Measurements from ENCODE around the gene NECTIN1. TPM values are rescaled to one million over a fixed set of nuclear protein-coding genes. Genes with fewer than 3 reads are reported as not detected.

Gene NECTIN1
- total RNA-seq, 4 donors from 2014 or later = 11.6 to 23.6 (median 16.6) TPM

- Histone ChIP-seq H3K27ac (no peak overlapping the region), H3K27me3 (no peaks in the 10 kb centered on the region), H3K4me1 (peaks cover 0 to 29% (median 3%) of the 10 kb centered on the region in 4 donors), H3K4me3 (no peak overlapping the region), H3K9me3 (no peaks in the 10 kb centered on the region), H3K36me3 (no peaks in the 10 kb centered on the region)
- DNase-seq = no peak
- TF ChIP-seq POLR2A (IDR thresholded peaks at IDR 0.05) = no peak
- TF ChIP-seq CTCF (IDR thresholded peaks at IDR 0.05) = no peak
Measured at GRCh38 chr11:119711476-119711875, 17.5 kb downstream of the NECTIN1 start.

DNA sequence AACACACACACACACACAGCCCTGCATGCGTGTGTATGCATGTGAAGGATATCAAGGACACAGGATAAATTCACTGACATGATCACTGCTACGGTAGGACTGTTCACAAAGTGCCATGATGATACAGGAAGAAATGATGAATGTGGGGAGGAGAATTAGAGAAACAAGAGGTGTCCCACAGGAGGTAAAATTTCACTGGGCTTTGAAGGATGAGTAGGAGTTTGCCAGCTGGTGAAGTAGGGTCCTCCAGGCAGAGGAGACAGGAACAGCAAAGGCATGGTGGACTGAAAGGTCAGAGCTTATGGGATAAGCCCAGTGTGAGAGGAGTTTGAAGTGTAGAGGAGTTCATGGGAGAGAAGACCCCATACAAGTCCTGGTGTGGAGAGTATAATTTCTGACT, 18.6 kb downstream of the NECTIN1 start:
- Histone ChIP-seq H3K36me3 (no peaks in the 10 kb centered on the region), H3K4me3 (no peak overlapping the region), H3K9me3 (no peaks in the 10 kb centered on the region), H3K4me1 (peaks cover 0 to 36% (median 3%) of the 10 kb centered on the region in 4 donors), H3K27ac (no peak overlapping the region), H3K27me3 (no peaks in the 10 kb centered on the region)
- no peak for DNase-seq
- TF ChIP-seq POLR2A (IDR thresholded peaks at IDR 0.05) (no peak), CTCF (IDR thresholded peaks at IDR 0.05) (no peak)

DNA sequence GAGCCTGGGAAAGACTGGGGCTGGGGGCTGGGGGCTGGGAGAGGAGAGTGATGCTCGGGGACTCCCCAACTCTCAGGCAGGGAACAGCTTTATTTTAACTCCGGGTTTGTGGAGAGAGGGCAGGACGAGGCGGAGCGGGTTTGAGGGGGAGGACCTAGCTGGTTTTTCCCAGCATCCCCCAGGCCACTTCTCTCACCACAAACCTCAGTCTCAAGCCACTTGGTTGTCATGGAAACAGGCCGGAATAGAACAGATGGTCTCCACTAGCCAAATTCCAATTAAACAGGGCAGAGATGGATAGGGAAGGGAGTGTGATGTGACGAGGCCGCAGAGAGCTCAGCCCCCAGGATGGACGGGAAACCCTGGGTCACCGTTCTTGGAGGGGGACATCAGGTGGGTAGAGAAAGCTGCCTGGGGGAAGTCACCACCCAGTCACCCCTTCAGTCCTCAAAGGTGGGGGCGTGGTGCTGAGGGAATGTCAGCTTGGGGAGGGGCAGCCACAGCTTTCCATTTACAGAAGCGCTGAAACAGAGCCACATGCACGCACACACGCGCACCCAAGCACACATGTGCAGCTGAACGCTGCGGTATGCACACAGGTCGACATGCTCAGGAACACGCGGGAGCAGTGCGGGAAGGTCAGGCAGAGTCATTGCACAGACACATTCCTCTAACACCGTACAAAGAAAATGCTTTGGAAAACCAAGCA, 19.2 kb downstream of the NECTIN1 start:
- no peaks in the 10 kb centered on the region for H3K36me3 ChIP-seq
- H3K9me3 ChIP-seq = no peaks in the 10 kb centered on the region
- no peak overlapping the region for H3K4me3 ChIP-seq
- TF ChIP-seq POLR2A (IDR thresholded peaks at IDR 0.05) = no peak
- TF ChIP-seq CTCF (IDR thresholded peaks at IDR 0.05) = no peak
- no peaks in the 10 kb centered on the region for H3K27me3 ChIP-seq
- no peak for DNase-seq
- H3K27ac ChIP-seq = no peak overlapping the region
- peaks cover 0 to 38% (median 3%) of the 10 kb centered on the region in 4 donors for H3K4me1 ChIP-seq

GRCh38 chr11:119709171-119709570, 19.8 kb downstream of the NECTIN1 start:
- H3K27ac ChIP-seq = no peak overlapping the region

GRCh38 chr11:119708384-119708783, 20.6 kb downstream of the NECTIN1 start:
- H3K36me3 ChIP-seq = no peaks in the 10 kb centered on the region
- no peak overlapping the region for H3K27ac ChIP-seq
- DNase-seq = no peak
- H3K4me3 ChIP-seq = no peak overlapping the region
- peaks cover 0 to 24% (median 1%) of the 10 kb centered on the region in 4 donors for H3K4me1 ChIP-seq
- H3K27me3 ChIP-seq = no peaks in the 10 kb centered on the region
- no peaks in the 10 kb centered on the region for H3K9me3 ChIP-seq
- TF ChIP-seq CTCF (IDR thresholded peaks at IDR 0.05) (no peak), POLR2A (IDR thresholded peaks at IDR 0.05) (no peak)

More at GRCh38 chr11:119709171-119709570, 19.8 kb downstream of the NECTIN1 start:
- Histone ChIP-seq H3K36me3 (no peaks in the 10 kb centered on the region), H3K27me3 (no peaks in the 10 kb centered on the region), H3K4me3 (no peak overlapping the region), H3K4me1 (peaks cover 0 to 32% (median 4%) of the 10 kb centered on the region in 4 donors), H3K9me3 (no peaks in the 10 kb centered on the region)
- TF ChIP-seq POLR2A (IDR thresholded peaks at IDR 0.05) (no peak), CTCF (IDR thresholded peaks at IDR 0.05) (no peak)
- DNase-seq = no peak
